A673 (cell line): Measurements from ENCODE around the gene CSF2.

ENCODE experiments used
- EZH2 ChIP-seq: fragments of 200-600 bp; sonication (generic); IDR thresholded peaks from 2 replicates; pipeline ENCODE4 v1.6.1; 2017; ENCODE audit warnings: borderline replicate concordance, low read depth, mild to moderate bottlenecking, mixed read lengths, antibody characterized with exemption, low read length; ENCODE audit not compliant: poor library complexity, severe bottlenecking
- TF ChIP-seq, protein P1 (sequence below): fragments of 300-800, 200-600 bp; sonication (generic); conservative IDR thresholded peaks from 2 replicates; pipeline ENCODE4 v1.5.1; 2017; ENCODE audit warnings: low read depth, mild to moderate bottlenecking, antibody characterized with exemption, low read length, moderate library complexity, mixed read lengths

GRCh38 chr5:132058646-132059042 is 14.9 kb upstream of the CSF2 start:
- no peak for TF ChIP-seq EZH2
- TF ChIP-seq, protein P1, sequence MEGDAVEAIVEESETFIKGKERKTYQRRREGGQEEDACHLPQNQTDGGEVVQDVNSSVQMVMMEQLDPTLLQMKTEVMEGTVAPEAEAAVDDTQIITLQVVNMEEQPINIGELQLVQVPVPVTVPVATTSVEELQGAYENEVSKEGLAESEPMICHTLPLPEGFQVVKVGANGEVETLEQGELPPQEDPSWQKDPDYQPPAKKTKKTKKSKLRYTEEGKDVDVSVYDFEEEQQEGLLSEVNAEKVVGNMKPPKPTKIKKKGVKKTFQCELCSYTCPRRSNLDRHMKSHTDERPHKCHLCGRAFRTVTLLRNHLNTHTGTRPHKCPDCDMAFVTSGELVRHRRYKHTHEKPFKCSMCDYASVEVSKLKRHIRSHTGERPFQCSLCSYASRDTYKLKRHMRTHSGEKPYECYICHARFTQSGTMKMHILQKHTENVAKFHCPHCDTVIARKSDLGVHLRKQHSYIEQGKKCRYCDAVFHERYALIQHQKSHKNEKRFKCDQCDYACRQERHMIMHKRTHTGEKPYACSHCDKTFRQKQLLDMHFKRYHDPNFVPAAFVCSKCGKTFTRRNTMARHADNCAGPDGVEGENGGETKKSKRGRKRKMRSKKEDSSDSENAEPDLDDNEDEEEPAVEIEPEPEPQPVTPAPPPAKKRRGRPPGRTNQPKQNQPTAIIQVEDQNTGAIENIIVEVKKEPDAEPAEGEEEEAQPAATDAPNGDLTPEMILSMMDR, result no peak
